KG1 (cell line): ENCODE measurements around the gene STOM.
"Not testable (repeated sequence)": the region's sequence is repeated elsewhere in the genome, so short reads cannot be mapped to it uniquely, and the experiment has no call there.

Experiments
- DNase-seq: peaks from one replicate; lab custom pipeline; 2025; lab: John Stamatoyannopoulos, UW

Gene STOM, protein sequence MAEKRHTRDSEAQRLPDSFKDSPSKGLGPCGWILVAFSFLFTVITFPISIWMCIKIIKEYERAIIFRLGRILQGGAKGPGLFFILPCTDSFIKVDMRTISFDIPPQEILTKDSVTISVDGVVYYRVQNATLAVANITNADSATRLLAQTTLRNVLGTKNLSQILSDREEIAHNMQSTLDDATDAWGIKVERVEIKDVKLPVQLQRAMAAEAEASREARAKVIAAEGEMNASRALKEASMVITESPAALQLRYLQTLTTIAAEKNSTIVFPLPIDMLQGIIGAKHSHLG

DNA sequence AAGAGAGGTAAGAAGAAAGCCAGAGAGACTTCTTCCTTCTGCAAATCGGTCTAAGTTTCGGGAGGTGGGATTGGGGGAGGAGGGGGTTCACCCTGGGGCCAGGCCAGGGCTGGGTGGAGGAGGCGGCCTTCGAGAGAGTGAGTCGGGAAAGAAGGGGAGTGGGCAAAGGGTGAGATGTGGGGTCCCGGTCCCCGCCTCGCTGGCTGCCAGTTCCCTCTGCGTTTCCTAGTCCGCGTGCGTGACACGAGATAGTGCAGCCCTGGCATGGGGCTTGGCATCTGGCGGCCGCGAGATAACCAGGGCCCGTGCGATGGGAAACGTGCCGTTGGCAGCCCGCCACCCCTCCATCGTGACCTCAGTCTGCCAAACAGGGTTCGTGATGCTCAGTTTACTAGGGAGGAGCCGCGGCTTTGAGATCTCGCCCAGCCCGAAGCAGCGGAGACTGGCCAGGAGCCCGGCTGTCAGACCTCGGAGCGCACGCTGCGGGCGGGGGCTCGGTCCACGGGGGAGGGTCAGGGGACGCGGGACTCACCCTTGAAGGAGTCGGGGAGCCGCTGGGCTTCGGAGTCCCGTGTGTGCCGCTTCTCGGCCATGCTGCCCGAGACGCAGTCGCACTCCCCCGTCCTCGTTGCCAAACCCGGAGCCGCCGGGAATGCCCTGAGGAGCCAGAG lies at the start of gene STOM:
STOM (minus strand) TSS at position 656 of the 671 bp plus-strand sequence; CDS start at position 593, 63 bp downstream.
- peak; percentile 79 for DNase-seq

DNA sequence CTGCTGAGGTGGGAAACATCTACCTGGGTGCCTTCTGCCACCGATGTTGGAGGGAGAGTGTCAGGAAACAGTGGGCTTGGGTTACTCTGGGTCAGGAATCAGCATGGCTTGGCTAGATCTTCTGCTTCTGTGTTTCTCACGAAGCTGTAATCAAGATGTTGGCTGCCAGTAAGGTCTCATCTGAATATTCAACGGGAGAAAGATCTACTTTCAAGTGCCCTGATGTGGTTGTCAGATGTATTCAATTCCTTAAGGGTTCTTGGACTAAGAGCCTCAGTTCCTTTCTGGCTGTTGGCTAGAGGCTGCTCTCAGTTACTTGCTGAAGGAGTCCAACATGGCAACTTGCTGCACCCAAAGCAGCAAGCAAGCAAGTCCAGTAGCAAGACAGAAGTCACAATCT lies 41.9 kb upstream of the STOM start:
- no peak for DNase-seq

DNA sequence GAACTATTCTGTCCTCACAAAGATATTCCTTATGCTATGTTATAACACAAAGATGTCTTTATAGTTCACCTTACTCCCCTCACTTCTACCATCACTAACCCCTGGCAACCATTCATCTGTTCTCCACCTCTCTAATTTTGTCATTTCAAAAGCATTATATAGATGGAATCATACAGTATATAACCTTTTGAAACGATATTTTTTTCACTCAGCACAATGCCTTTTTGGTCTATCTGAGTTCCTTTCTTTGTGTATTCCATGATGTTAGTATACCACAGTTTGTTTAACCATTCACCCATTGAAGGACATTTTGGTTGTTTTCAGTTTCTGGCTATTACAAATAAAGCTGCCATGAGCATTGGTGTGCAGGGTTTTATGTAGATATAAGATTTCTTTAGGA lies 35.8 kb upstream of the STOM start:
- DNase-seq, result no peak

DNA sequence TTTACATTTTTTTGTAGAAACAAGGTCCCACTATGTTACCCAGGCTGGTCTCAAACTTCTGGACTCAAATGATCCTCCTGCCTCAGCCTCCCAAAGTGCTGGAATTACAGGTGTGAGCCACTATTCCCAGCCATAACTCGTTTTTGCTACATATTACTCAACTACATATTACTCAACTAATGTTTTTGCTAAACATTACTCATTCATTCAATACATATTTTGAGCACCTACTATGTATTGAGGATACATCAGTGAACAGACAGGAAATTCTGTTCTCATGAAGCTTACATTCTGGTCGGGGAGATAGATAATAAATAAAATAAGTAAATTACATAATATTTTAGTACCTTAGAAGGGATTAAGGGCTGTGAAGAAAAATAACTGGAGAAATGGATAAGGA lies 34.9 kb upstream of the STOM start:
- no peak for DNase-seq

DNA sequence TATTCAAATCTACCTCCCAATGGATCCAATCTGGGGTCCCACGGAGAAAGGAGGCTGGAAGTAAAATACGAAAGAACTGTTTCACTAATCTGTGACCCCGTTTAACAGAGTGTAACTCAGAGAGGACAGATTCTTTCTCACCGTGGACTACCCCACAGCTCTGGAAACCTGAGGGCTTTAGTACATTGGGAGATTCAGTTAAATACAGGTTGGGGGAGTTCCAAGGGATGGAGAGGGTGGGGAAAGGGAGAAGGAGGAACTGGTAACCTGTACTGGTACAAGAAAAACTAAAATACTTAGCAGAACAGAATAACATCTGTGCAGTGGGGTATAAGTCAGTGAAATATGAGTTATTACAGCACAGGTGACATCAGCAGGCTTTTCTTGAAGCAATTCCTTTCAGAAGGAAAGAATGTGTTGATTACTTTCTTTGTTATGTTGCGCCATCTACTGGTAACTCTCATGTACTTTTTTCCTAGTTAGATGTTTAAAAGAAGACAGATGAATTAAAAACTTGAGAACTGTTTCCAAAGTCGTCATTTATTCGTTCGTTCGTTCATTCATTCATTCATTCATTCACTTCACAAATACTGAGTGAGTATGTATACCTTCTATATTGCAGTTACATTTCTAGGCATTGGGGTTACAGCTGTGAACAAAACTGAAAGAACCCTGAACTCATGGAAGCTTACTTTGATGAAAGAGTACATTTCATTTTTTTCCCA lies 30.0 kb upstream of the STOM start:
- DNase-seq, result peak; percentile 40

DNA sequence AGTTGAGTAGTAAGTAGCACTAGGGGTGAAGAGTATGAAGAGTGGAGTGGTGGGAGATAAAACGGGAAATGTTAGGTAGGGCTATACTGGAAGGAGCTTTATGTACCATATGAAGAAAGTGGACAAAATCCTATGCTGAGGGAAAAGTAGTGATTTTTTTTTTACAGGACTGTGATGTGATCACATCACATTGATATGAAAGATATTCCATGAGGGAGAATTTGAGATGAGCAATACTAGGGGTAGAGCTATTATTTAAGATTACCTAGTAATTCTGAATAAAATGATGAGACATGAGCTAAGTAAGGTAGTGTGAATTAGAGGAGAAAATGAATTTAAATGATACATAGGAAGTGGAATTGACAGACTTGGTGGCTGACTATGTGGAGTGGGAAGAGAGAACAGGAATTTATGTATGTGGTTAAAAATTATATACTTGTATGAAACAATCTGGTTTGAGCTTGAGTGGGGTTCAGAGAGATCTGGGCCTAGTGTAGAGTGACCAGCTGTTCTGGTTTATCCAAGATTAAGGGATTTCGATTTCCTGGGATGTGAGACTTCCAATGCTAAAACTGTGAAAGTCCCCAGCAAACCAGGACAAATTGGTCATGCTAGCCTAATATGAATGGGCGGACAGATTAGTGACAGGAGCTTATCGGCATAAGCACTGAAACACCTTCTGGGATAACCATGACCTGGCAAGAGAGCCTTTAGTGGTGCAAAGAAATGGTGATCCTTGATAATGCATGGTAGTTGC lies 29.3 kb upstream of the STOM start:
- DNase-seq, result no peak

DNA sequence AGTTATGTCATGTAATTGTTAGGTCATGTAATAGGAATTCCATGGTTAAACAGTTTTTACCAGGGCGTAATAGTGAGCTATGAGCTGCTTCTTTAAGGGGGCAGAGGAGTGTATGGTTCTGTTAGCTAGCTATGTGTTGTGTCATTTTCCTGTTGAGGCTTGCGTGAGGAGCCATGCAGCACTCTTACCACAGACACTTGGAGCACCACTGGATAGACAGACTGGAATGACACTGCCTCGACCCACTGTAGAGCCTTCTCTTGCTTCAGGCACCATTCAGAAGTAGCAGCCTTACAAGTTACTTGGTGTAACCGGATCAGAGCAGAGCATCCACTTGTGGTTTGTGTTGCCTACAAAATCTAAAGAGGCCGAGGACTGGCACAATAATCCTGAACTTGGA lies 28.3 kb upstream of the STOM start:
- DNase-seq, result no peak

DNA sequence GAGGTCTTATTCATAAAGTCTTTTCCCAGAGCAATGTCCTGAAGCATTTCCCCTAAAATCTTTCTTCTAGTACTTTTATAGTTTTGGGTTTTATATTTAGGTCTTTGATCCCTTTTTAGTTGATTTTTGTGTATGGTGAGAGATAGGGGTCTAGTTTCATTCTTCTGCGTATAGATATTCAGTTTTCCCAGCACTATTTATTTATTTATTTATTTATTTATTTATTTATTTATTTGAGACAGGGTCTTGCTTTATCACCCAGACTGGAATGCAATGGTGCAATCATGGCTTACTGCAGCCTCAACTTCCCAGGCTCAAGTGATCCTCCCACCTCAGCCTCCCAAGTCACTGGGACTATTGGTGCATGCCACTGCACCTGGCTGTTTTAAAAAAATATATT lies 27.2 kb upstream of the STOM start:
- not testable (repeated sequence) for DNase-seq

DNA sequence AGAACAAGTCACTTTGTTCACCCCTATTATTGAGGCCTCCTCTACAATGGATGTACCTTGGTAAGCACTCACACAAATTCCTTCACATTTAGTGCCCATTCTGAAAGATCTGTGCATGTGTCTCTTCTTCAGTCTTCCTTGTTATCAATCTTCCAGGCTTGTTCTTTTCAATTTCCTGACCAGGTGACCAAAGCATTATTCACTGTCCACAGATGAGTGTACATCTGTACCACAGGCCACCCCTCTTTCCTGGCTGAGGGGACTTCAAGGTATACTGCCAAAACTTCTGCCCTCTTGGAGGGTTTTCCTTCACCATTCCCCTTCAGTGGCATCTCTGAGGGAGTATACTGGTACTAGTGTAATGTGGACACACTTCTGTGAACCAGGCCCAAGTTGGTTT lies 25.5 kb upstream of the STOM start:
- DNase-seq, result no peak

DNA sequence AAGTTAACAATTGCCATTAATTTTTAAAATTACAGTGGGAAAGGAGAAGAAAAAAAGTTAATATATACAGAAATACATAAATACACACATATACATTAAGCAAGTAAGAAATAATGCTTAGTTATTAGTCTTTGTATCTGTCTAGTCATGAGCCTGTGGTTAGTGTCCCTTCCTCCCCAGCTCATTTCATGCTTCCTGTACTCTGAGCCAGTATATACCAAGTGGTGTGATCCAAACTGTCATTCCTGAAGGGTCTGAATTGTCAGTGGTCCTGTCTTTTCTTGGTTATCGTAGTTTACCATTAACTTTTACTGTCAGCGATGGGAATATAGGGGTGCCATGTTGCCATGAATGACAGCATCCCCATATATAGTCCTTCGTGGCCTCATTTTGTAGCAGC lies 24.2 kb upstream of the STOM start:
- DNase-seq, result no peak

DNA sequence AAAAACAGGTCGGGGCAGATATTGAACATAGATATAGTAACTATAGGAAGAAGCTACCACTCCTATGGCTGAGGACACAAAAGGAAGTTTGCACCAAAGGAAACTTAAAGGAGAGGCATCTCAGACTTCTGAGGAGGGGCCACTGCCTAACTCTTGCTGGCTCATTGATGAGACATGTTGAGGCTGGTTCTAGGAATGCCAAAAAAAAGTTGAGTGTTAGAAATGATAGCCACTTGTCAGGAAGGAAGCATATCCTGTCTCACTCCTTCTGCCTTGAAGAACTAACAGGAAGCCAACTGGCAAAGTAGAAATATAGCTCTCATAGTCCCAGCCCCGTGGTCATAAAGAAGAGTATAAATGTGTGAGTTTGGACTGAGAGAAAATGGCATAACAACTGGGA lies 23.3 kb upstream of the STOM start:
- peak; percentile 80 for DNase-seq

DNA sequence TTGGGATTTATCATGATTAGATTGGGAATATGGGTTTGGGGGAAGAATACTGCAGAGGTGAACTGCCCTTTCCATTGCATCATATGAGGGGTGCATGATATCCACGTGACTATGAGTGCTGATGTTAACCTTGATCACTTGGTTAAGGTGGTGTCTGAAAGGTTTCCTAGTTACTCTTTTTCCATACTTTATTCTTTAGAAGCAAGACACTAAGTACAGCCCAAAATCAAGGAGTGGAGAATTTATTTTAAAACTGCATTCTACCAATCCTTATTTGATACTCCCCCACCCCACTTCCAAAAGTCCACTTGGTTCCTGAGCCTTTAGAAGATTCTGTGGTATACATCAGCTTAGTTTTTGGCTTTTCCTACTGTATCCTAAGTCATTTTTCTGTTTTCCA lies 20.3 kb upstream of the STOM start:
- DNase-seq, result no peak

DNA sequence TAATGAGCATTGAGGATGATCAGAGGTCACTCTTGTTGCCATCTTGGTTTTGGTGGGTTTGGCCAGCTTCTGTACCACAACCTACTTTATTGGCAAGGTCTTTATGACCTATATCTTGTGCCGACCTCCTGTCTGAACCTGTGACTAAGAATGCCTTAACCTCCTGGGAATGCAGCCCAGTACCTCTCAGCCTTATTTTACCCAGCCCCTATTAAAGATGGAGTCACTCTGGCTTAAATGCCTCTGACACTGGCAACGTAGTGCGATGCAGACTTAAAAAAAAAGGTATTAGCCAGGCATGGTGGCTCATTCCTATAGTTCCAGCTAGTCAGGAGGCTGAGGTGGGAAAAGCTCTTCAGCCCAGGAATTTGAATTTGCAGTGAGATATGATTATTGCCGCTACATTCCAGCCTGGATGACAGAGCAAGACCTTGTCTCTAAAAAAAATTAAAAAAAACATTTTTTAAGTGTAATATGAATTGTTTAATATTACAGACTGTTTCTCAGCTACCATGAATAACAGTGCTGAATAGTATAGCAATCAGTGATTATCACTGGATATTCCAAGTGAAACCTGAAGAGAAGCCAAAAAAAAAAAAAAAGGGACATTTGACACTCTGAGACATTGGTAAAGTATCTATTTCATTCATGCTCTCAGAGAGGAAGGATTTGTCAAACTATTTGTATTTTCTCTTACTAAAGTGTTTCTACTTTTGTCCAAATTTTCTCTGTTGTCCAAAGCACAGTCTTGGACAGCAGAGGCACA lies 18.3 kb upstream of the STOM start:
- no peak for DNase-seq

DNA sequence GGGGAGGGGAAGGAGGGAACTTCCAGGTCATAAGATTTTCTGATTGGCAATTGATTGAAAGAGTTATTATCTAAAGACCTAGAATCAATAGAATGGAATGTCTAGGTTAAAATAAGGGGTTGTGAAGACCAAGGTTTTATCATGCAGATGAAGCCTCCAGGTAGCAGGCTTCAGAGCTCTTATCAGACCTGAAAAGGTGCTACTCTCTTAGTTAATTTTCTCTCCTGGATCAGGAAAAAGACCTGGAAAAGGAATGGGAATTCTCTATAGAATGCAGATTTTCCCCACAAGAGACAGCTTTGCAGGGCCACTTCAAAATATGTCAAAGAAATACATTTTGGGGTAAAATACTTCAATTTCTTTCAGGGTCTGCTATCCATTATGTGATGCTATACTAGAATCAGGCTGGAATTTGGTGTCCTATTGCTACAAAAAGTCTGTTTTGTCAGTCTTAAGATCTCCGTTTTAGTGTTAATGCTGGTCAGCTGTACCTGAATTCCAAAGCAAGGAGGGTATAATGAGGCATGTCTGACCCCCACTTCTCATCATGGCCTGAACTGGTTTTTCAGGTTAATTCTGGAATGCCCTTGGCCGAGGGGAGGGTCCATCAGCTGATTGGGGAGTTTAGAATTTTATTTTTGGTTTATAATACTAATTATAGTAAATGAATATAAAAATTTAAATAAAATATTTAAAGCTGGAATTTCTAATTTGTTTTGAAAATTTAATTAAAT lies 16.6 kb upstream of the STOM start:
- no peak for DNase-seq

DNA sequence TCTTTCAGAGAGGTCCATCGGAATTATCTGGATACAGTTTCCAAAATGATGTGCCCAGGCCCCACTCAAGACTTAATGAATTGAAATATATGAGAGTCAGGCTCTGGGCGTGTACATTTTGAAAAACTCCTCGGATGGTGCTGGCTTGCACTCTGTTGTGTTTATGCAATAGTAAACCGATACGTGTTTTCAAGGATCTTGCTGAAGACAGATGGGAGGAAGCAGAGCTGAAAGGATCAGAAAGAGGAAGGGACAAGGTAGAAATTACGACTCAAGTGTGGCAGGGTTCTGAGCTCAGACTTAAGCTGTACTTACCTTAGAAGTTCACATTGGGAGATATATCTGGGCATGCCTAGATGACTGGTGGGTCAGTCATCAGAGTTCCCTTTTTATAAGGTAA lies 13.7 kb upstream of the STOM start:
- no peak for DNase-seq

DNA sequence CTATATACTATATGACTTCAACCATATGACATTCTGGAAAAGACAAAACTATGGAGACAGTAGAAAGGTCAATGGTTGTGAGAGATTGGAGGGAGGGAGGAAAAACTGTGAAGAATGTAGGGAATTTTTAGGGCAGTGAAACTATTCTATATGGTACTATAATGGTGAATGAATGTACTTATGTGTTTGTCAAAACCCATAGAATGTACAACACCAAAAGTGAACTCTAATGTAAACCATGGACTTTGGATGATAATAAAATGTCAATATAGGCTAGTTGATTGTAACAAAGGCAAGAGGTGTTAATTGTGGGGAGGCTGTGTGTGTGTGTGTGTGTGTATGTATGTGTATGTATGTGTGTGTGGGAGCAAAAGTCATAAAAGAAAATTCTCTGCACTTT lies 10.8 kb upstream of the STOM start:
- DNase-seq, result no peak

DNA sequence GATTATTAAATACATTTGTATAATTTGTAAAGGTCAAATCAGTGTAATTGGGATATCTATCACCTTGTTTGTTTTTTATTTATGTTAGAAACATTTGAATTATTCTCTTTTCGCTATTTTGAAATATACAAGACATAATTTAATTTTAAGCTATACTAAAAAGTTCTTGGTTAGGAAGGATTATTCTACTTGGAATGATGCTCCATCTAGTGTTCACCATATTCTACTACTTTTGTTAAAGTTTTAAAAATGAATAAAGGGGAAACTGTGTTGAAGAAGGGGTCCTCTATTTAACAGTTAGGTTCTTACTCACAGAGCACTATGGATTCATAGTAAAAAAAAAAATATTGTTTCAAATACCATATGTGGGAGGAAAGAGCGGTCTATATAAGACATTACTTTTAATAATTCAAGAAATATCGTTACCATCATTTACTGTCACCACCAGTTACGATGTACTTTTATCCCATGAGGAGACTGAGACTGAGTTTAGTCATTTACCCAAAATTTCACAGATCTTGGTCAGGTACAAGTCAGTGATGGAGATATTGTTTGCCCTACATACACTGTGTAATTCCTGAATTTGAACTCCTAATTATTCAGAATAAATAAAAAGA lies 6.3 kb upstream of the STOM start:
- no peak for DNase-seq

DNA sequence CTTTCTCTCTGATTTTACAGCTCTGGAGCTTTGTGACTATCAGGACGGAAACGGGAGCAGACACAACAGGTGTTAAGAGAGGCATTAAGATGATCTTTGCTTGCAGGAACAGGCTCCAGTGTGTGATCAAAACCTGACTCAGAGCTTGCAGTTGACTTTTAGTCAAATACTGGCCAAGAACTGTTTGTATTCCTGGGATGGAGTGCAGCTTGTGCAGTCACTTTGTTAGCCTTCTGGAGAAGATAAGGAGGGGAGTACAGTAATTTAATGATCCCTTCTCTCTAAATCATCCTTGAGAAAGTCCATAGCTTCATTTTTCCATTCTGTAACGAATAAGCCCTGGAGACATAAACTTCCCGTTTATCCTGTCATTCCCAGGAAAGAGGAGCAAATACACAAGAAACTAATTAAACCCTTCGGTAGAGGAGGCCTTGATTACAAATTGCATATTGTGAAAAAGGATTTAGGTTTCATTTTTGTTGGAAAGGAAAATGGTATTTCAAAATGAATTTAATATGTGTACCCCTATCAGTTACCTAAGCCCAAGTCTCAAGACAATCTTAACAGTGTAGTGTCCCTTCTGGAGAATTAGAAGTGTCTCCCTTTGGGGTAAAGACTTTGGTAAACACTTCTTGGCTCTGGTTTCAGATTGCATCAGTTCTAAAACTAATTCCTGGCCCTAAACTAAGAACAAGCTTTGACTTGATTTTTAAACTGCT lies 3.1 kb upstream of the STOM start:
- no peak for DNase-seq

DNA sequence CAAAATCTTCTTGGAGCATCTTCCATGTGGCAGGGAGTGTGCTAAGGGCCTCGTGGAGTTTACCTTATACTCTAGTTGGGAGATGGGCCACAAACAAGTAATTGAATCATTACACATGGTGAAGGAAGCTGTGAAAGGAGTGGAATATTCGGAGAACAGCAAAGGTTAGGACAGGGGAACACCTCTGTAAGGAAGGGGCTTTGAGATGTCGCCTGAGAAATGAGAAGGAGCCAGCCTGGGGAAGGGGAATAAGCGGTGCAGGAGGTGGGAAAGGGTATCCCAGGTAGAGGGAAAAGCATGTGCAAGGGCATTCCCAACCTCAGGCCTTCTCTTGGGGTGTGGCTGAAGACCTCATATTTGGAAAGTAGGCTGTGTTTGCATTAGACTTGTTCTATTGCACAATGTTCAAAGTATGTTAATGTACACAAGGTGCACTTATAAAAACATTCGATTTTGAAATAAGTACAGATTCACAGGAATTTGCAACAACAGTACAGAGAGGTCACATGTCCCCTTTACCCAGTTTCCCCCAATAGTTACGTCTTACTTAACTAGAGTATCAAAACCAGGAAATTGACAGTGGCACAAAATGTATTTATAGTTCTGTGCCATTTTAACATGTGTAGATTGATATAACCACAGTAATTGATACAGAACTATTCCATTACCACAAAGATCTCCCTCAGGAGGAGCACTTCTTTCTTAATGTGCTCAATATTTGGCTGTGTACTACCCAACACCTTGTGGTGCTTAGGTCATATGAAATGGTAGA lies 2.4 kb upstream of the STOM start:
- DNase-seq, result no peak
